Kidney (tissue), 14 donors: ENCODE data around the gene CFAP92. TPM values are rescaled to one million over a fixed set of nuclear protein-coding genes. Genes with fewer than 3 reads are reported as not detected.
"Not testable (repeated sequence)": the region's sequence is repeated elsewhere in the genome, so short reads cannot be mapped to it uniquely, and the experiment has no call there.

ENCODE experiments used
- DNase-seq, 5 donors: peaks; one replicate each; pipeline ENCODE4 v3.0.0-alpha.2; 2013 to 2020
- FAIRE-seq: peaks from 2 replicates; lab custom pipeline; 2012; peaks lifted over from hg19 to GRCh38; lab: Jason Lieb, UNC
- H3K27ac ChIP-seq, 2 donors: one replicate each; pipeline ENCODE4 v1.7.0; 2013; ENCODE audit warnings: low read depth in 2 of 2, low read length in 2 of 2, inconsistent platforms in 1 of 2
- H3K27me3 ChIP-seq: one replicate; pipeline ENCODE4 v1.7.1; 2013; ENCODE audit warnings: low read length, inconsistent platforms; ENCODE audit not compliant: control insufficient read depth, insufficient read depth
- H3K36me3 ChIP-seq, 3 donors: one replicate each; pipeline versions ENCODE4 v1.7.0 to v1.7.1; 2013; ENCODE audit warnings: low read length in 3 of 3, control low read depth in 1 of 3, inconsistent platforms in 1 of 3; ENCODE audit not compliant: insufficient read depth in 3 of 3, control insufficient read depth in 2 of 3
- H3K4me1 ChIP-seq, 3 donors: one replicate each; pipeline versions ENCODE4 v1.7.0 to v1.7.1; 2013; ENCODE audit warnings: low read length in 3 of 3, inconsistent platforms in 1 of 3, low read depth in 1 of 3; ENCODE audit not compliant: control insufficient read depth in 2 of 3, insufficient read depth in 2 of 3
- H3K4me3 ChIP-seq, 3 donors: one replicate each; pipeline versions ENCODE4 v1.7.0 to v1.8.1; 2013; ENCODE audit warnings: low read length in 3 of 3, control low read depth in 1 of 3, inconsistent platforms in 1 of 3
- H3K9ac ChIP-seq, 3 donors: one replicate each; pipeline versions ENCODE4 v1.7.0 to v1.7.1; 2013; ENCODE audit warnings: low read length in 3 of 3, control low read depth in 1 of 3, inconsistent platforms in 1 of 3
- H3K9me3 ChIP-seq, 3 donors: one replicate each; pipeline versions ENCODE4 v1.7.0 to v1.7.1; 2013; ENCODE audit warnings: low read length in 3 of 3, control low read depth in 1 of 3, inconsistent platforms in 1 of 3; ENCODE audit not compliant: control insufficient read depth in 2 of 3, insufficient read depth in 1 of 3
- CTCF ChIP-seq: IDR thresholded peaks from 3 replicates; pipeline ENCODE4 v1.5.1; 2012; ENCODE audit warnings: mild to moderate bottlenecking, moderate library complexity, borderline replicate concordance; ENCODE audit not compliant: insufficient read depth; ENCODE audit errors: extremely low read depth
- intact Hi-C: fragments of 100-400 bp; cut with DNase I; formaldehyde crosslinking; loops from one replicate; pipeline ENCODE4 v1.11.1; 2022
- polyA plus RNA-seq: library from polyadenylated mRNA; stranded (reverse); fragments of 350-450 nt; fragmentation: Illumina TruSeq; extraction: RNeasy Lipid Tissue Mini Kit (QIAGEN cat#74804); gene quantifications from one replicate; pipeline ENCODE4 v1.2.3, GENCODE V29; 2014; ENCODE audit warnings: low read depth, low replicate concordance; ENCODE audit not compliant: insufficient read depth
- total RNA-seq: library from RNA; stranded (reverse); fragmentation: NEBNext Ultra II Directional; extraction: Animal tissue kit (Norgen Biotek cat#: 25700); gene quantifications from one replicate; pipeline ENCODE4 v1.2.1, GENCODE V29; 2021
- donor health status: control.
- donor health status: control.
- donor health status: control.
- donor health status: control.
- donor health status: control.
- donor health status: DM: yes; HTN: yes; CAD: no.
- donor health status: Normal renal cell carcinoma (clear cell type).

CFAP92 gene
- total and polyA plus RNA-seq, 2 donors from 2014 or later, result 0.56 to 0.60 TPM

GRCh38 chr3:128929364-128929763, 64.5 kb downstream of the CFAP92 start:
- Histone ChIP-seq H3K27ac (no peak overlapping the region), H3K4me1 (no peaks in the 10 kb centered on the region), H3K36me3 (no peaks in the 10 kb centered on the region), H3K27me3 (no peaks in the 10 kb centered on the region), H3K9me3 (peaks cover 0 to 2% (median 0%) of the 10 kb centered on the region in 3 donors), H3K4me3 (no peak overlapping the region), H3K9ac (no peak overlapping the region)
- DNase-seq (no peak), FAIRE-seq (no peak)
- intact Hi-C loops, result no loop called here
- no peak for TF ChIP-seq CTCF

- H3K27me3 ChIP-seq, DNase-seq, FAIRE-seq, H3K4me1 ChIP-seq, H3K4me3 ChIP-seq, intact Hi-C loops, H3K9ac ChIP-seq, H3K27ac ChIP-seq, H3K36me3 ChIP-seq: not testable (repeated sequence)
- peaks cover 0 to 13% (median 0%) of the 10 kb centered on the region in 3 donors for H3K9me3 ChIP-seq
Observed at GRCh38 chr3:128923986-128924385, 69.9 kb downstream of the CFAP92 start.

- no peak for FAIRE-seq
- H3K9ac ChIP-seq, result no peak overlapping the region
- no peaks in the 10 kb centered on the region for H3K27me3 ChIP-seq
- no peak overlapping the region for H3K4me3 ChIP-seq
- H3K4me1 ChIP-seq, result no peaks in the 10 kb centered on the region
- intact Hi-C loops, result no loop called here
- no peak for DNase-seq
- peaks cover 0 to 13% (median 0%) of the 10 kb centered on the region in 3 donors for H3K9me3 ChIP-seq
- no peak for TF ChIP-seq CTCF
- no peak overlapping the region for H3K27ac ChIP-seq
- H3K36me3 ChIP-seq, result no peaks in the 10 kb centered on the region
Observed at GRCh38 chr3:128923576-128923975, 70.3 kb downstream of the CFAP92 start.

GRCh38 chr3:128922804-128923459, 70.9 kb downstream of the CFAP92 start:
- DNase-seq (no peak), FAIRE-seq (no peak)
- no peak for TF ChIP-seq CTCF
- peaks cover 0 to 13% (median 0%) of the 10 kb centered on the region in 3 donors for H3K9me3 ChIP-seq
- no peak overlapping the region for H3K4me3 ChIP-seq
- no peaks in the 10 kb centered on the region for H3K27me3 ChIP-seq
- H3K4me1 ChIP-seq, result no peaks in the 10 kb centered on the region
- H3K36me3 ChIP-seq, result no peaks in the 10 kb centered on the region
- H3K9ac ChIP-seq, result no peak overlapping the region
- H3K27ac ChIP-seq, result no peak overlapping the region
- intact Hi-C loops, result no loop called here
